Measurements from ENCODE around the gene NCBP3. TPM values are rescaled to one million over a fixed set of nuclear protein-coding genes. Genes with fewer than 3 reads are reported as not detected.

Gene NCBP3
- total and polyA plus RNA-seq, 2 of the 4 experiments (the other 2 are of a cell fraction) = 10.8 to 13.5 TPM

- DNase-seq (no peak), ATAC-seq (ENCODE audit: low read depth) (no peak)
- intact Hi-C loops (cut with micrococcal nuclease) (no loop called here), dilution Hi-C loops (cut with HindIII; ENCODE audit: low sequenced_read_pairs, unreplicated experiment) (no loop called here), in situ Hi-C loops (cut with MboI; ENCODE audit: low sequenced_read_pairs) (no loop called here)
- Histone ChIP-seq H2BK5ac (ENCODE audit: low read depth, low read length, poor library complexity, severe bottlenecking) (no peak overlapping the region), H4K20me1 (ENCODE audit: insufficient read depth, low read length) (no peaks in the 10 kb centered on the region), H3K18ac (ENCODE audit: low read depth, low read length) (no peak overlapping the region), H3K4ac (ENCODE audit: low read depth, low read length) (no peak overlapping the region), H3K4me1 (ENCODE audit: control insufficient read depth, insufficient read depth, low read length) (no peaks in the 10 kb centered on the region), H4K5ac (ENCODE audit: low read depth, low read length) (no peak overlapping the region), H3K9ac (ENCODE audit: low read depth, low read length) (no peak overlapping the region), H2AK9ac (replicated peaks; ENCODE audit: low read depth, low read length, poor library complexity) (no peak overlapping the region), H3K56ac (ENCODE audit: extremely low read depth, insufficient read depth, low read length) (no peak overlapping the region), H3K4me2 (ENCODE audit: low read depth, low read length) (no peak overlapping the region), H3K27me3 (ENCODE audit: control insufficient read depth, insufficient read depth, low read length) (peaks cover 16% of the 10 kb centered on the region), H2AFZ (replicated peaks; ENCODE audit: low read length, poor library complexity) (no peak overlapping the region), H3K9me1 (ENCODE audit: insufficient read depth, low read length) (no peaks in the 10 kb centered on the region), H3K4me3 (ENCODE audit: insufficient read depth, low read depth, low read length) (no peak overlapping the region), H3K23ac (ENCODE audit: low read depth, low read length) (no peak overlapping the region), H3K9me3 (ENCODE audit: control insufficient read depth, insufficient read depth, low read length) (peaks cover 11% of the 10 kb centered on the region), H3K79me1 (ENCODE audit: low read depth in 1 of 2, low read length in 2 of 2) (no peaks in the 10 kb centered on the region), H2BK20ac (ENCODE audit: low read depth, low read length) (no peak overlapping the region), H3K27ac (ENCODE audit: insufficient read depth, low read length) (no peak overlapping the region), H3K36me3 (ENCODE audit: control insufficient read depth, insufficient read depth, low read length) (no peaks in the 10 kb centered on the region), H2BK120ac (ENCODE audit: low read depth, low read length) (no peak overlapping the region), H3K14ac (replicated peaks; ENCODE audit: low read depth, low read length) (no peak overlapping the region), H4K91ac (ENCODE audit: insufficient read depth, low read depth, low read length) (no peak overlapping the region), H2AK5ac (ENCODE audit: low read depth, low read length) (no peak overlapping the region), H4K8ac (ENCODE audit: low read depth in 2 of 2, low read length in 2 of 2) (no peak overlapping the region), H2BK15ac (ENCODE audit: low read depth, low read length) (no peak overlapping the region)
- 80% methylated on average over 5 of the region's 16 CpGs; no CpG with 5 or more reads in 1 of the 2 experiments for WGBS, 2 experiments (ENCODE audit: extremely low coverage in 2 of 2, insufficient read length in 1 of 2)
- TF ChIP-seq MAZ (IDR thresholded peaks at IDR 0.05; ENCODE audit: borderline replicate concordance, low read depth, low read length) = no peak
- TF ChIP-seq CTCF (conservative IDR thresholded peaks at IDR 0.05; ENCODE audit: low read depth, low read length) = no peak
- no peak for TF ChIP-seq USF2 (IDR thresholded peaks at IDR 0.05; ENCODE audit: low read depth, low read length)
- TF ChIP-seq RAD21 (IDR thresholded peaks at IDR 0.05; ENCODE audit: low read length) = no peak
- no peak for TF ChIP-seq ELK1 (IDR thresholded peaks at IDR 0.05; ENCODE audit: borderline replicate concordance, low read depth, low read length)
- no peak for TF ChIP-seq MXI1 (IDR thresholded peaks at IDR 0.05; ENCODE audit: borderline replicate concordance, low read depth, low read length)
- no peak for TF ChIP-seq CEBPB (IDR thresholded peaks at IDR 0.05; ENCODE audit: low read depth, low read length)
- TF ChIP-seq CHD1 (IDR thresholded peaks at IDR 0.05; ENCODE audit: low read depth, low read length) = no peak
- no peak for TF ChIP-seq POLR2A (IDR thresholded peaks at IDR 0.05; ENCODE audit: low read depth, low read length)
- TF ChIP-seq MAFK (IDR thresholded peaks at IDR 0.05; ENCODE audit: low read depth, low read length) = no peak
- no peak for TF ChIP-seq BHLHE40 (IDR thresholded peaks at IDR 0.05; ENCODE audit: low read depth, low read length)
- no peak for TF ChIP-seq NFE2L2 (IDR thresholded peaks at IDR 0.05; ENCODE audit: low read depth, low read length)
- CTCF ChIA-PET = no interaction called here
- POLR2A ChIA-PET (ENCODE audit: unreplicated experiment) = no interaction called here
- no TSS peak for BruUV-seq (replicated peaks)
Measured at GRCh38 chr17:3761918-3762380, 84.1 kb downstream of the NCBP3 start.

Measured in IMR-90 (cell line).